GM19023 (cell line): ENCODE data around the gene HEG1.

Source experiments
- ATAC-seq: cut with Tn5 transposase; IDR thresholded peaks from one replicate; pipeline ENCODE4 v1.9.1; 2021; ENCODE audit warnings: mild to moderate bottlenecking, moderate library complexity; ENCODE audit not compliant: unreplicated experiment

The HEG1 gene

GRCh38 chr3:125050488-125051090 is 5.2 kb downstream of the HEG1 start:
- ATAC-seq: no peak

GRCh38 chr3:125048282-125048681 is 7.5 kb downstream of the HEG1 start:
- ATAC-seq: no peak

GRCh38 chr3:125045965-125046364 is 9.8 kb downstream of the HEG1 start:
- no peak for ATAC-seq

GRCh38 chr3:125045194-125045593 is 10.6 kb downstream of the HEG1 start:
- ATAC-seq: no peak

- no peak for ATAC-seq
Measured at GRCh38 chr3:125043599-125044151, 12.1 kb downstream of the HEG1 start.

GRCh38 chr3:125042725-125043406 is 12.9 kb downstream of the HEG1 start:
- no peak for ATAC-seq

- no peak for ATAC-seq
Measured at GRCh38 chr3:125039131-125040100, 16.4 kb downstream of the HEG1 start.

GRCh38 chr3:125037498-125038150 is 18.2 kb downstream of the HEG1 start:
- ATAC-seq: no peak

- no peak for ATAC-seq
Measured at GRCh38 chr3:125035217-125035616, 20.6 kb downstream of the HEG1 start.

GRCh38 chr3:125033616-125034015 is 22.2 kb downstream of the HEG1 start:
- ATAC-seq: no peak

- ATAC-seq: no peak
Measured at GRCh38 chr3:125033135-125033534, 22.7 kb downstream of the HEG1 start.

GRCh38 chr3:125032683-125033082 is 23.1 kb downstream of the HEG1 start:
- no peak for ATAC-seq

GRCh38 chr3:125032100-125032643 is 23.6 kb downstream of the HEG1 start:
- ATAC-seq: no peak

- no peak for ATAC-seq
Measured at GRCh38 chr3:125031544-125031943, 24.3 kb downstream of the HEG1 start.

- ATAC-seq: no peak
Measured at GRCh38 chr3:125028657-125029056, 27.1 kb downstream of the HEG1 start.

- no peak for ATAC-seq
Measured at GRCh38 chr3:125025642-125026041, 30.2 kb downstream of the HEG1 start.

GRCh38 chr3:125024817-125025216 is 31.0 kb downstream of the HEG1 start:
- ATAC-seq: no peak

- no peak for ATAC-seq
Measured at GRCh38 chr3:125023833-125024555, 31.8 kb downstream of the HEG1 start.

- ATAC-seq: no peak
Measured at GRCh38 chr3:125022206-125022605, 33.6 kb downstream of the HEG1 start.

GRCh38 chr3:125019271-125019670 is 36.5 kb downstream of the HEG1 start:
- ATAC-seq: no peak
